Central memory CD8-positive, alpha-beta T cell (primary cell): ENCODE results near the gene COA8.
A peak's percentile ranks its signal among the peaks of the same experiment; 100 is the strongest.

Experiments
- ATAC-seq: fragments of 150-1000 bp; cut with Tn5 transposase; replicated peaks from 2 replicates; pipeline ENCODE4 v1.10.0; 2022; ENCODE audit warnings: mild to moderate bottlenecking, moderate FRiP score, moderate number of reproducible peaks; ENCODE audit not compliant: poor library complexity, severe bottlenecking; ENCODE audit errors: extremely low read depth
- DNase-seq, 2 donors: peaks; one replicate each; pipeline ENCODE4 v3.0.0; 2021; ENCODE audit warnings: low spot score in 2 of 2
- H3K27ac Mint-ChIP-seq: one replicate; pipeline ENCODE4 v1.8.0; 2022; ENCODE audit warnings: low read depth, mild to moderate bottlenecking, moderate library complexity, mixed read lengths
- H3K27me3 Mint-ChIP-seq: one replicate; pipeline ENCODE4 v1.8.0; 2022; ENCODE audit warnings: mixed read lengths
- H3K36me3 Mint-ChIP-seq: one replicate; pipeline ENCODE4 v1.8.0; 2022; ENCODE audit warnings: mild to moderate bottlenecking, moderate library complexity, mixed read lengths; ENCODE audit not compliant: insufficient read depth
- H3K4me1 Mint-ChIP-seq: one replicate; pipeline ENCODE4 v1.8.0; 2022; ENCODE audit warnings: mixed read lengths
- H3K4me3 Mint-ChIP-seq: one replicate; pipeline ENCODE4 v1.8.0; 2022; ENCODE audit warnings: mild to moderate bottlenecking, moderate library complexity, mixed read lengths
- H3K9me3 Mint-ChIP-seq: one replicate; pipeline ENCODE4 v1.8.0; 2022; ENCODE audit warnings: mixed read lengths

The COA8 gene, protein sequence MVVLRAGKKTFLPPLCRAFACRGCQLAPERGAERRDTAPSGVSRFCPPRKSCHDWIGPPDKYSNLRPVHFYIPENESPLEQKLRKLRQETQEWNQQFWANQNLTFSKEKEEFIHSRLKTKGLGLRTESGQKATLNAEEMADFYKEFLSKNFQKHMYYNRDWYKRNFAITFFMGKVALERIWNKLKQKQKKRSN

DNA sequence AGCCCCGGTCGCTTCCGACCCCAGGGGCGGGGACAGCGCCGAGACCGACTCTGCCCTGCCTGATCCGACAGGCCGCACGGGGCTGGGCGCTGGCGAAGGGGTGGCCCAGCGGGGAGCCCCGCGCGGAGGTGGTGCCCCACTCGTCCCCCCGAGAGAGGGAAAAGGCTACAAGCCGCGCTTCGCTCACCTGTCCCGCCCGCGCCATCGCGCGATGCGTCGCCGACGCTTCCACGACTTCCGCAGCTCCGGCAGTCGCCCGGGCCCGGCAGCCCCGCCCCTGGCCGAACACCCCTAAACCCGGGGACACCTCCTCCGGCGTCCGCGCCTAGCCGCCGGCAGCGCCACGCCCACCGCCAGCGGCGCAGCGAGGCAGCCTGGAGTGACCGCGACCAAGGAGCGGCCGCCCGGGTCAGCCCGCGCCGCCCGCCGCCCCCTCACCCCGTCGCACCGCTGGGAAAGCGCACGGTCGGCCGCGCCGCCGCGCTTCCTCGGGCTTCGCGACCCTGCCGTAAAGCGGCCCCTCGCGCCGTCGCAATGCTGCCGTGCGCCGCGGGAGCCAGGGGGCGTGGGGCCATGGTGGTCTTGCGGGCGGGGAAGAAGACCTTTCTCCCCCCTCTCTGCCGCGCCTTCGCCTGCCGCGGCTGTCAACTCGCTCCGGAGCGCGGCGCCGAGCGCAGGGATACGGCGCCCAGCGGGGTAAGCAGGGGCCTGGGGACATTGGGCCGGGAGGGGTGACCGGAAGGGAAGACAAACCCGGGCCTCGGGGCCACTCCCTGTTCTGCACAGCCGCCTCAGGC is at the start of gene COA8, which contains the start of gene BAG5:
Gene COA8, plus strand, starts transcription at position 532 of the 797 bp plus-strand sequence. Its CDS starts 42 bp downstream, at position 574.
Gene BAG5, minus strand, starts transcription at position 229 of the 797 bp plus-strand sequence. CDS start 1,493 bp downstream, outside the sequence.
- Mint-ChIP-seq H3K9me3 (no peaks in the 10 kb centered on the region), H3K36me3 (peaks cover 26% of the 10 kb centered on the region), H3K27ac (peak within 1 kb of the TSS; percentile 94), H3K27me3 (no peaks in the 10 kb centered on the region), H3K4me1 (peaks cover 46% of the 10 kb centered on the region), H3K4me3 (peak within 1 kb of the TSS; percentile 92)
- peak; percentile 77 to 81 for DNase-seq
- peak; percentile 82 for ATAC-seq

DNA sequence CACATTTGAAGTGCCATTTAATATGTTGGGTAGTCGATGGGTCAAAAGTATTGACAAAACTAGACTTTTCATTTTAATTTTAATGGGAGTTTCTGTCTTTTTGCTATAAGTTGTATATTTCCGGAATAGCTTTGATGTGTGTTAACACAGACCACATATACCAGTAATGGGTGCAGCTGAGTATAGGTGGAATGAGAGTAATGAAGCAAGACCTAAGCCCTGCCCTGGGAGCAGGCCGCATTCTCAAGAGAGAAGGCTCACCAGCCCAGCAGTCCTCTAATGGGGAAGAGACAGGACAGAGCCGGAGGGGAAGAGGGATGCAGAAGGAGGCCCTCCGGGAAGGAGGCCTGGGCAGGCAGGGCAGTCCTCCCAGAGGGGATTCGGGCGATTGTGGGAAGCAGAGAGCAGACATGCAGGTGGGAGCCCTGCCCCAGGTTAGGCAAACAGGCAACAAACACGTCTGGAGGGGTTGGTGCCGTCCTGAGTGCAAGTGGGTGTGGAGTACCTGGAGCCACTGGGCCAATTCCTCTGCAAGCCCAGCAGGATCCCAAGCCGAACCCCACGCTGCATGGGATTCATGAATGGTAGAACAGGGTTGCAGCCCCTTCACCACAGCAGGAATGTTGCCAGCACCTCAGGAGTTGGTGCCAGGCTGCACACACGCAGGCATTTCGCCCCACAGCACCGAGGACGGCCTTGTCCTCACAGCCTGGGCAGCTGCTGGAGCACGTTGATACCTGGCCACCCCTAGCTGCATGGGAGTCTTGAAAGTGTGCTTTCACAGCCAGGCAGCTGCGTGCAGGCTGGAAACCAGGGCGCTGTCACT is 48.0 kb upstream of the COA8 start:
- H3K4me1 Mint-ChIP-seq = peaks cover 18% of the 10 kb centered on the region
- H3K36me3 Mint-ChIP-seq = peaks cover 13% of the 10 kb centered on the region
- ATAC-seq (no peak), DNase-seq (no peak)
- H3K27me3 Mint-ChIP-seq = no peaks in the 10 kb centered on the region
- H3K27ac Mint-ChIP-seq = no peak overlapping the region
- no peak overlapping the region for H3K4me3 Mint-ChIP-seq
- no peaks in the 10 kb centered on the region for H3K9me3 Mint-ChIP-seq

- DNase-seq (no peak), ATAC-seq (no peak)
- H3K27ac Mint-ChIP-seq = no peak overlapping the region
- H3K4me3 Mint-ChIP-seq = no peak overlapping the region
- no peaks in the 10 kb centered on the region for H3K9me3 Mint-ChIP-seq
- H3K36me3 Mint-ChIP-seq = peaks cover 14% of the 10 kb centered on the region
- no peaks in the 10 kb centered on the region for H3K27me3 Mint-ChIP-seq
- H3K4me1 Mint-ChIP-seq = peaks cover 18% of the 10 kb centered on the region
These were observed 46.2 kb upstream of the COA8 start for GRCh38 chr14:103516426-103517173.

- Mint-ChIP-seq H3K4me3 (no peak overlapping the region), H3K27ac (no peak overlapping the region), H3K9me3 (no peaks in the 10 kb centered on the region), H3K27me3 (no peaks in the 10 kb centered on the region), H3K4me1 (peaks cover 18% of the 10 kb centered on the region), H3K36me3 (peaks cover 10% of the 10 kb centered on the region)
- ATAC-seq = no peak
- DNase-seq = no peak
These were observed 45.6 kb upstream of the COA8 start for GRCh38 chr14:103517174-103517566.

- peaks cover 5% of the 10 kb centered on the region for H3K36me3 Mint-ChIP-seq
- no peaks in the 10 kb centered on the region for H3K27me3 Mint-ChIP-seq
- H3K27ac Mint-ChIP-seq = no peak overlapping the region
- peaks cover 14% of the 10 kb centered on the region for H3K4me1 Mint-ChIP-seq
- H3K4me3 Mint-ChIP-seq = no peak overlapping the region
- H3K9me3 Mint-ChIP-seq = no peaks in the 10 kb centered on the region
- no peak for DNase-seq
- ATAC-seq = no peak
These were observed 44.9 kb upstream of the COA8 start for GRCh38 chr14:103517721-103518421.

- DNase-seq = peak; percentile 37 to 49
- no peak for ATAC-seq
- Mint-ChIP-seq H3K27ac (no peak overlapping the region), H3K4me1 (peaks cover 14% of the 10 kb centered on the region), H3K9me3 (no peaks in the 10 kb centered on the region), H3K27me3 (no peaks in the 10 kb centered on the region), H3K36me3 (peaks cover 5% of the 10 kb centered on the region), H3K4me3 (no peak overlapping the region)
These were observed 44.2 kb upstream of the COA8 start for GRCh38 chr14:103518422-103519042.

GRCh38 chr14:103519043-103519836 is 43.5 kb upstream of the COA8 start:
- DNase-seq = no peak
- Mint-ChIP-seq H3K4me3 (peak overlapping the region; percentile 60), H3K36me3 (peaks cover 5% of the 10 kb centered on the region), H3K27me3 (no peaks in the 10 kb centered on the region), H3K4me1 (peaks cover 14% of the 10 kb centered on the region), H3K9me3 (no peaks in the 10 kb centered on the region), H3K27ac (no peak overlapping the region)
- no peak for ATAC-seq

GRCh38 chr14:103519837-103520212 is 42.9 kb upstream of the COA8 start:
- Mint-ChIP-seq H3K4me3 (peak overlapping the region; percentile 60), H3K9me3 (no peaks in the 10 kb centered on the region), H3K36me3 (peaks cover 4% of the 10 kb centered on the region), H3K27ac (no peak overlapping the region), H3K27me3 (no peaks in the 10 kb centered on the region), H3K4me1 (peaks cover 11% of the 10 kb centered on the region)
- no peak for ATAC-seq
- no peak for DNase-seq

DNA sequence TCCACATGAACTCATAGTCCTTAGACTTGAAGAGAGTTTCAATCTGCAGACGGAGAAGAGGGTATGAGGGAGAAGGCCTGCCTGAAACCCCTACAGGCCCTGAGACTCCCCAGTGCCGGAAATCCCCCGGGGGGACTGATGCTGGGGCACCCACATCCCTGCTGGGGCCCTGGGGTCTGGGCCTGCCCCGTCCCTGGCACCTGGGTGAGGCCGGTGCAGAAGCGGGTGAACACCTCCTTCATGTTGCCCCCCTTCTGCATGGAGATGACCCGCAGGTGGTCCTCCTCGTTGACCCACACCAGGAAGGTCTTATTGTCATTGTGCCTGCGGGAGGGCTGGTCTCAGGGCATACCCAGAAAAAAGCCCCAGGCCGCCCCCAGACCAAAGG is 42.5 kb upstream of the COA8 start:
- H3K27me3 Mint-ChIP-seq = no peaks in the 10 kb centered on the region
- H3K27ac Mint-ChIP-seq = no peak overlapping the region
- ATAC-seq = no peak
- peaks cover 4% of the 10 kb centered on the region for H3K36me3 Mint-ChIP-seq
- H3K4me1 Mint-ChIP-seq = peaks cover 10% of the 10 kb centered on the region
- H3K4me3 Mint-ChIP-seq = peak overlapping the region; percentile 60
- DNase-seq = no peak
- H3K9me3 Mint-ChIP-seq = no peaks in the 10 kb centered on the region

GRCh38 chr14:103520657-103521437 is 41.9 kb upstream of the COA8 start:
- Mint-ChIP-seq H3K27me3 (no peaks in the 10 kb centered on the region), H3K27ac (no peak overlapping the region), H3K4me3 (peak overlapping the region; percentile 60), H3K4me1 (peaks cover 10% of the 10 kb centered on the region), H3K36me3 (peaks cover 4% of the 10 kb centered on the region), H3K9me3 (no peaks in the 10 kb centered on the region)
- DNase-seq = peak; percentile 45 to 63
- peak; percentile 61 for ATAC-seq
